Activated CD8-positive, alpha-beta memory T cell treated with anti-CD3 and anti-CD28 coated beads, Interleukin-2, amount 50 U/mL, for 48 hours (primary cell): ENCODE results near the gene MARCHF9.
"Not testable (repeated sequence)": the region's sequence is repeated elsewhere in the genome, so short reads cannot be mapped to it uniquely, and the experiment has no call there.

Experiments used
- DNase-seq: peaks from one replicate; pipeline ENCODE4 v3.0.0-alpha.2; 2020

The MARCHF9 gene

DNA sequence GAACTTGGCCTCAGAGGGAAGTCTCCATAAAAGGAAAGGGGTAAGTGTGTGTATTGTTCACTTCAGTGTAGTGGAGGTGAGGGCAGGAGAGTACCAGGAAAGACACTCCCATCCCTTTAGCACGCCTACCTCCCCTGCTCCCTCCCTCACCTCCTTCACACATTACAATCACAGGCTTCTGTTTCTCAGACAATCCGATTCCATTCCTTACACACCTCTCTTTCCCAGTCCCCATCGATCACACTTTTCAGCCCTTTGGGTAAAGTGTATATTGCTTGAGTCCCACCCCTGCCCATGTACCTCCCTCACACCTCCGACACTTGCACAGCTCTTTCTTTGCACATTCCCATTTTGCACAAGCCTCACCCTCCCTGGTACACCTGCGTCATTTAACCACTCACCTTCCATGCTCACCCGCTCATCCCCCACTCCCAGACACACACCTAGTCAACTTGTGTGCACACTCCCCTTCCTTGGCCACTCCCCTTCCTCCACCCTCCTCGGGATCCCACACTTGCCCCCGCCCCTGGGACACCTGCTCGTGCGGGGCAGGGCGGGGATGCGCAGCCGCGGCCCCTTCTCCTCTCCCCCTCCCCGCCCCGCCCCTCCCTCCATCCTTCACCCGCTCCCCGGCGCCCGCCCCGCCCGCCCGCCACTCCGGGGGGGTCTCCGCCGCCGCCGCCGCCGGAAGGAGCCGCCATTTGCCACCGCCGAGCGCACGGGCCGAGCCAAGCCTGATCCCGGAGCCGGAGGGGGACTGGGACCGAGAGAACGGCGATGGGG, at the start of gene MARCHF9:
MARCHF9 (plus strand) TSS at position 693 of the 783 bp plus-strand sequence. CDS start 426 bp downstream, outside the sequence.
- peak; percentile 87 for DNase-seq

DNA sequence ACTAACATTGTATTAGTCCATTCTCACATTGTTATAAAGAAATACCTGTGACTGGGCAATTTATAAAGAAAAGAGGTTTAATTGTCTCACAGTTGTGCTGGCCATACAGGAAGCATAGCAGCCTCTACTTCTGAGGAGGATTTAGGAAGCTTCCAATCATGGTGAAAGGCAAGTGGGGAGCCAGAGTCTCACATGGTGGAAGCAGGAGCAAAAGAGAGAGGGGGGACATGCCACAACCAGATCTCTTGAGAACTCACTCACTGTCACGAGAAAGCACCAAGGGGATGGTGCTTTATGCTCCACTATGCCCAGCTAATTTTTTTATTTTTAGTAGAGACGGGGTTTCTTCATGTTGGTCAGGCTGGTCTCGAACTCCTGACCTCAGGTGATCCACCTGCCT, 47.7 kb upstream of the MARCHF9 start:
- no peak for DNase-seq

DNA sequence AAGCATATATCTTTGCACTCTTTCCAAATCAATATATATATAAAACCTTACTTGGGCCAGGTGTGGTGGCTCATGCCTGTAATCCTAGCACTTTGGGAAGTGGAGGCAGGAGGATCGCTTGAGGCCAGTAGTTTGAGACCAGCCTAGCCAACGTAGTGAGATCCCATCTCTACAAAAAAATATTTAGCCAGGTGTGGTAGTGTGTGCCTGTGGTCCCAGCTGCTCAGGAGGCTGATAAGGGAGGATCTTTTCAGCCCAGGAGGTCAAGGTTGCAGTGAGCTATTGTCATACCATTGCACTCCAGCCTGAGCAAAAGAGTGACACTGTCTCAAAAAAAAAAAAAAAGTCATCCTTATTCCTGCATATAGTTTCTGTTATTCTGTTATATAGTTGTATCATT, 46.6 kb upstream of the MARCHF9 start:
- no peak for DNase-seq

DNA sequence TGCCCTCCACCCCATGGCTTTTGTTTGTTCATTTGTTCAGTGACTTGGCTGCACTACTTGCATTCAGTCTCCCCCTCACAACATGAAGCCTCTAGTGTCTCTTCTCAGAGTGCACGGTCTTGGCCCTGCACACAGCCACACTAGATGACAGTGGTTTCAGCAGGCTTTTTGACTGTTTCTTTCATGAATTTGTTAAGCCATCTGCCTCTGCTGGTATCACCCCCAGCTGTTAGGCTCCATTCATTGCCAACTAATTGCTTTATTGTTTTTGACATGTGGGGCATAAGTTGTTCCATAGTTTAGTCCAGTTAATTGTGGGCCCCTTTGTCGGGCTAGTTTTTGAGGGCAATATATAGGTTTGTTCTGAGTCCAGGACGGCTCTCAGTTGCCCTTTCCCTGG, 42.2 kb upstream of the MARCHF9 start:
- DNase-seq: no peak

GRCh38 chr12:57713209-57713608, 41.7 kb upstream of the MARCHF9 start:
- DNase-seq: no peak

DNA sequence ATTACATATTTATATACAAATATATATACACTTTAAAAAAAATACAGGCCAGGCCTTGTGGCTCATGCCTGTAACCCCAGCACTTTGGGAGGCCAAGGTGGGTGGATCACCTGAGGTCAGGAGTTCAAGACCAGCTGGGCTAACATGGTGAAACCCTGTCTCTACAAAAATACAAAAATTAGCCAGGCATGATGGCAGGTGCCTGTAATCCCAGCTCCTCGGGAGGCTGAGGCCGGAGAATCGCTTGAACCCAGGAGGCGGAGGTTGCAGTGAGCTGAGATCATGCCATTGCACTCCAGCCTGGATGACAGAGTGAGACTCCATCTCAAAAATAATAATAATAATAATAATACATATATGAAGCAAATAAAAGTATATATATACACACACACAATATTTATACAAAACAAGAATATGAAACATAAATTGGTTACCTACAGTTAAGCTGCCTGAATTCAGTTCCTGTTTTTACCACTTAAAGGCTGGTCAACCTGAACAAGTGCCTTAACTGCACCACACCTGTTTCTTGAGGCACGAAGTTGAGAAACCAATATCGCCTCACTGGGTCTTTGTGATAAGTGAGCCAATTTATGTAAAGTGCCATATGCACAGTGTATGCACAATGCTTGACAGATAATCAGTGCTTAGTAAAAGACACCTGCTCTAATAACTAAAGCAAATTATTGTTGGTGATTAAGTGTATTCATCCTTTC, 39.7 kb upstream of the MARCHF9 start:
- not testable (repeated sequence) for DNase-seq

DNA sequence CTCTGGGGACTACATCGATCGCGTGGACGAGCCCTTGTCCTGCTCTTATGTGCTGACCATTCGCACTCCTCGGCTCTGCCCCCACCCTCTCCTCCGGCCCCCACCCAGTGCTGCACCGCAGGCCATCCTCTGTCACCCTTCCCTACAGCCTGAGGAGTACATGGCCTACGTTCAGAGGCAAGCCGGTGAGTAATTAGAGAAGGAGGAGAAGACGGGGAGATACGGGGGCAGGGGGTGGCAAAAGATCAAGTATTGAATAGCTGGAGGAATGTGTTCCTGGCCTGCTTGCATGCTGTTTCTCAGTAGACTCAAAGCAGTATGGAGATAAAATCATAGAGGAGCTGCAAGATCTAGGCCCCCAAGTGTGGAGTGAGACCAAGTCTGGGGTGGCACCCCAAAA, 39.1 kb upstream of the MARCHF9 start:
- no peak for DNase-seq

DNA sequence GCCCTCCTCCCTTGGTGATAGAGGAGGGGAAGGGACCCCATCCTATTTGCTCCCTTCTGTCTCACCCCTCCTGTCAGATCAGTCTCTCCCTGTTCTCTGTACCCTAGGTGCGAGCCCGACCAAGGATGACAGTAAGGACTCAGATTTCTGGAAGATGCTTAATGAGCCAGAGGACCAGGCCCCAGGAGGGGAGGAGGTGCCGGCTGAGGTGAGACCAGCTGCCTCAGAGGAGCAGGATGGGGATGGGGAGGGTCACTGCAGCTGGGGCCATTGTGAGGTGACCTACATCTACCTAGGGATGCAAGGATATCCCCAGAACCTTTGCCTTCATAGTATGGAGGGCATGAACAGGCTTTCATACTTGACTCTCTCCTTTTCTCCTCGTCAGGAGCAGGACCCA, 38.6 kb upstream of the MARCHF9 start:
- no peak for DNase-seq

DNA sequence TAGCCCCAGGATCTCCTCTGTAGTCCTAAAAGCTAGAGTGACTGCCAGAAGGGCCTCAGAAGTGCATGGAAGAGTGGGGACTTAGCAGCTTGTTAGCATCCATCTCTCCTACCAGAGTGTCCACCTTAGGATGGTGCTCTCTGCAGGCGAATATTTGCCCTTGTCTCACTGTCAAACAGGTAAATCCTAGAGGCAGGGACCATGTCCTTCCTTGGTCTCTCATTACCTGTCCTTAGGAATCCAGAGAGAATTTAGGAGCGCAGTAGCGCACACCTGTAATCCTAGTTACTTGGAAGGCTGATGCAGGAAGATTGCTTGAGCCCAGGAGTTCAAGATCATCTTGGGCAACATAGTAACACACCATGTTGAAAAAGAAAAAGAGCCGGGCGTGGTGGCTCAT, 37.8 kb upstream of the MARCHF9 start:
- DNase-seq: no peak

GRCh38 chr12:57717846-57718640, 36.9 kb upstream of the MARCHF9 start:
- DNase-seq: no peak

DNA sequence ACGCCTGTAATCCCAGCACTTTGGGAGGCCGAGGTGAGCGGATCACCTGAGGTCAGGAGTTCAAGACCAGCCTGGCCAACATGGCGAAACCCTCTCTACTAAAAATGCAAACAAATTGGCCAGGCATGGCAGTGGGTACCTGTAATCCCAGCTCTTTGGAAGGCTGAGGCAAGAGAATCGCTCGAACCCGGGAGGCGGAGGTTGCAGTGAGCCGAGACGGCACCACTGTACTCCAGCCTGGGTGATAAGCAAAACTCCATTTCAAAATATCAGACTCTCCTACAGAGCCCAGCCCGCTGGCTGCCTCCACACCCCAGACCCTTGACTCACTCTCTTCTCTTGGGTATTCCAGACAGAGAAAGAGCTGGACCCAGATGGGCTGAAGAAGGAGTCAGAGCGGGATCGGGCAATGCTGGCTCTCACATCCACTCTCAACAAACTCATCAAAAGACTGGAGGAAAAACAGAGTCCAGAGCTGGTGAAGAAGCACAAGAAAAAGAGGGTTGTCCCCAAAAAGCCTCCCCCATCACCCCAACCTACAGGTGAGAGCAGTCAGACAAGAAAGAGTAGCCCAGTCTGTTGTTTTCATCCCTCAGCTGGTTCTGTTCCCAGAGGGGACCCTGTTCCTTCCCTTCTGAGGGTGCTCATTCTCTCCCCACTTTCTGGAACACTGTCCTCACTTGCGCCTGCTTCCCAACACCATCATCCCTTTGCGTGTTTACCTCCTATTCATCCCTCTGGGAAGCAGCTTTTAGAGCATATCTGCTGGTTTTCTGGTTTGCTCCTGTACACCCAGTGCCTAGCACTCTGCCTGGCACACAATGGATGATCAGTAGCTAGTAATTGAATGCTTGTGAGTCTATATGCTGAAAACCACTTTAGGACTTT, 36.0 kb upstream of the MARCHF9 start:
- no peak for DNase-seq

DNA sequence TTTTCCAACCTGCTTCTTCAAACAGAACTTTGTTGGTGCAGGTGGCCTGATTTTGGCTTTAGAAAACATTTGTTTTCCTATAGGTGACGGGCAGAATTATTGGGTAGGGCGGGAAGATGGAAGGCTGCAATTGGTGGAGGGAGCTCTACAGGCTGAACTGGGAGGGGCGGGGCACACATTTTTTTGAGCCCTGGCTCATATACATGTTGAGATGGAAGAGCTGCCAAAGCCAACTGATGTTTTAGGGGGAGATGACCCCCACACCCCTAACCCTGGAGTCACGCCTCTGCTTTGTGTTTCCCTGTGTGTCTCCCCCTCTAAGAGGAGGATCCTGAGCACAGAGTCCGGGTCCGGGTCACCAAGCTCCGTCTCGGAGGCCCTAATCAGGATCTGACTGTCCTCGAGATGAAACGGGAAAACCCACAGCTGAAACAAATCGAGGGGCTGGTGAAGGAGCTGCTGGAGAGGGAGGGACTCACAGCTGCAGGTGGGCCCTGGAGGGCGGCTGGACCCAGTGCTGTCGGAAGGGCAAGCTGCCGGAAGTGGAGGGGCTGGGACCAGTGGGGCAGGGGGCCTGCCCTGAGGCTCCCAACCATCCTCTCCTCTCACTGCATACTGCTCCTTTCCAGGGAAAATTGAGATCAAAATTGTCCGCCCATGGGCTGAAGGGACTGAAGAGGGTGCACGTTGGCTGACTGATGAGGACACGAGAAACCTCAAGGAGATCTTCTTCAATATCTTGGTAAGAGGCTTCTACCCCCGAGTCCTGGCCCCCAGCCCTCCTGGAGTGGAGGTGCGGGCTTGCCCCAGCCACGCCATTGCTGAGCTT, 34.9 kb upstream of the MARCHF9 start:
- no peak for DNase-seq

DNA sequence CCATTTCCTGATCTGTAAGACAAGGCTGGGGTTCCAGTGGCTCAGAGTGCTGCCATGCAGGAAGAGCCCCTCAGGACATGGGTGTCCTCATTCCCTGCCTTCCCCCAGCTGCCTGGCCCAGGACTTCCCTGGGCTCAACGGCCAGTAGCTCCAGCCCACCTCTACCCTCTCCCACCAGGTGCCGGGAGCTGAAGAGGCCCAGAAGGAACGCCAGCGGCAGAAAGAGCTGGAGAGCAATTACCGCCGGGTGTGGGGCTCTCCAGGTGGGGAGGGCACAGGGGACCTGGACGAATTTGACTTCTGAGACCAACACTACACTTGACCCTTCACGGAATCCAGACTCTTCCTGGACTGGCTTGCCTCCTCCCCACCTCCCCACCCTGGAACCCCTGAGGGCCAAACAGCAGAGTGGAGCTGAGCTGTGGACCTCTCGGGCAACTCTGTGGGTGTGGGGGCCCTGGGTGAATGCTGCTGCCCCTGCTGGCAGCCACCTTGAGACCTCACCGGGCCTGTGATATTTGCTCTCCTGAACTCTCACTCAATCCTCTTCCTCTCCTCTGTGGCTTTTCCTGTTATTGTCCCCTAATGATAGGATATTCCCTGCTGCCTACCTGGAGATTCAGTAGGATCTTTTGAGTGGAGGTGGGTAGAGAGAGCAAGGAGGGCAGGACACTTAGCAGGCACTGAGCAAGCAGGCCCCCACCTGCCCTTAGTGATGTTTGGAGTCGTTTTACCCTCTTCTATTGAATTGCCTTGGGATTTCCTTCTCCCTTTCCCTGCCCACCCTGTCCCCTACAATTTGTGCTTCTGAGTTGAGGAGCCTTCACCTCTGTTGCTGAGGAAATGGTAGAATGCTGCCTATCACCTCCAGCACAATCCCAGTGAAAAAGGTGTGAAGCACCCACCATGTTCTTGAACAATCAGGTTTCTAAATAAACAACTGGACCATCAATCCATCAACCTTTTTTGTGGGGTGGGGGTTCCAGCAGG, 34.0 kb upstream of the MARCHF9 start:
- no peak for DNase-seq

- DNase-seq: not testable (repeated sequence)
Observed at GRCh38 chr12:57721846-57722608, 32.9 kb upstream of the MARCHF9 start.

DNA sequence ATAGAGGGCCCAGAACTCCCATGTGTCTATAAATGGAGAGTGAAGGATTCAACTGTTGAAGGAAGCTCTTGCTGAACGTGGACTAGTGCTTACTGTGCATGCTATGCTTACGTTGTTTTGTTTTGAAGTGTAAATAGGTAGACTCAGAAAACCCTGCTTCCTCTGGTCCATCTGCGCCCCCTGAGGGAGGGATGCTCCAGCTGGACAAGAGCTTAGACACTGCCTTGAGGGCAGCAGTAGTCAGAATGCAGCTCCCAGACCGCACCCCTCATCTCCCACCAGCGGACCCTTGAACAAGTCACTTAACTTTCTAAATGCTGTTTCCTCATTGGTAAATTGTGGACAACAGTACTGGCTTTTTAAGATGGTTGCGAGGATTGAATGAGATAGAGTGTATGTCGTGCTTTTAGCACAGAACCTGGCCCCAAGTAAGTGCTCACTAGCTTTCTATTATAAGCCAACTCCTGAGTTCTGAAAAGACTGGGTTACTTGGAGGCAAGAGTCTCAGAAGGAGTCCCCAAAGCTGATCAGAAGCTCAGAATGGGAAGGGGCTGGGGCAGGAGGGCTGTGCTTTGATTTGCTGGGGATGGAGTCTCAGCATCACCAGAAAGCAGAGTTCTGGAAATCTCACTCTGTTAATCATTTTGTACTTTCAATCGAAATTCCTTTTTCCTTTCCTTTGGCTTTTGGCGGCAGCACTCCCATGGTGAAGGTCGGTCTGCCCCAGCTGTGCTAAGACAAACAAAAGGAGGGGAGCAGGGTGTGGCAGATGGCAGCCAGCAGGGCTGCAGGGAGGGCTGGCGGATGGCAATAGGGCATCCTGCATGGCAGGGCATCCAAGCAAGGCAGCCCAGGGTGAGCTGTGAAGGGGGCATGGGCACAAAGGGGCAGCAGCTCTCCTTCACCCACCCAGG, 31.9 kb upstream of the MARCHF9 start:
- DNase-seq: no peak

DNA sequence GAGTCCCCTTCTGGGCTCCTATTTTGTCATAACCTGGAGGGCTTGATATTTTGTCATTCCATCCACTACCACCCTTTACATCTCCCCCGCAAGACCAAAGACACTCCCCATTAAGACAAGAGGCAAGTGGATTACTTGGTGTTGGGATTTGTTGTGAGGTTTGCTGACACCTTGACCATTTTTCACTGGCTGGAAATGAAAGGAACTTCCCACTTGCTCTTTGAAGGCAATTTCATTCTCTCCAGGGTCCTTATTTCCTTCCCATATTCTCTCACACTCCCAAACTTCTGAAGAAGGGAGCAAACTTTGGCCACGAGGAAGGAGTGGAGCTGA, 31.3 kb upstream of the MARCHF9 start:
- DNase-seq: no peak

GRCh38 chr12:57724003-57724935, 30.6 kb upstream of the MARCHF9 start:
- no peak for DNase-seq
